Medulla oblongata (tissue), 1 donor: ENCODE measurements around the gene EEFSEC.

Experiments
- DNase-seq: peaks from one replicate; pipeline ENCODE4 v3.0.0-alpha.2; 2015; ENCODE audit errors: extremely low spot score

EEFSEC gene

GRCh38 chr3:128426128-128426921, 273.0 kb downstream of the EEFSEC start:
- DNase-seq = peak; percentile 31

GRCh38 chr3:128427175-128427857, 274.0 kb downstream of the EEFSEC start:
- DNase-seq = no peak

- no peak for DNase-seq
Measured at GRCh38 chr3:128427872-128428822, 274.9 kb downstream of the EEFSEC start.

GRCh38 chr3:128429275-128429674, 276.0 kb downstream of the EEFSEC start:
- no peak for DNase-seq

- no peak for DNase-seq
Measured at GRCh38 chr3:128429751-128430150, 276.5 kb downstream of the EEFSEC start.

GRCh38 chr3:128430301-128430700, 277.0 kb downstream of the EEFSEC start:
- no peak for DNase-seq

- no peak for DNase-seq
Measured at GRCh38 chr3:128430731-128431130, 277.4 kb downstream of the EEFSEC start.

- no peak for DNase-seq
Measured at GRCh38 chr3:128431803-128432300, 278.6 kb downstream of the EEFSEC start.

- DNase-seq = no peak
Measured at GRCh38 chr3:128432301-128432970, 279.2 kb downstream of the EEFSEC start.

GRCh38 chr3:128432971-128433836, 279.9 kb downstream of the EEFSEC start:
- no peak for DNase-seq

- DNase-seq = no peak
Measured at GRCh38 chr3:128433837-128434165, 280.5 kb downstream of the EEFSEC start.

- DNase-seq = no peak
Measured at GRCh38 chr3:128434524-128434923, 281.2 kb downstream of the EEFSEC start.

- DNase-seq = no peak
Measured at GRCh38 chr3:128435058-128435457, 281.8 kb downstream of the EEFSEC start.

GRCh38 chr3:128435561-128435960, 282.3 kb downstream of the EEFSEC start:
- DNase-seq = no peak

GRCh38 chr3:128436214-128436613, 282.9 kb downstream of the EEFSEC start:
- no peak for DNase-seq

GRCh38 chr3:128438488-128439072, 285.3 kb downstream of the EEFSEC start:
- DNase-seq = no peak

GRCh38 chr3:128439226-128439625, 285.9 kb downstream of the EEFSEC start:
- no peak for DNase-seq

GRCh38 chr3:128442070-128442469, 288.8 kb downstream of the EEFSEC start:
- no peak for DNase-seq

- DNase-seq = no peak
Measured at GRCh38 chr3:128442949-128443348, 289.7 kb downstream of the EEFSEC start.

GRCh38 chr3:128443771-128444170, 290.5 kb downstream of the EEFSEC start:
- no peak for DNase-seq
